ENCODE measurements around the gene PXDN.
"Not testable (repeated sequence)": the region's sequence is repeated elsewhere in the genome, so short reads cannot be mapped to it uniquely, and the experiment has no call there.

PXDN gene

GRCh38 chr2:1739961-1740715 is 4.2 kb downstream of the PXDN start:
- DNase-seq: no peak

DNA sequence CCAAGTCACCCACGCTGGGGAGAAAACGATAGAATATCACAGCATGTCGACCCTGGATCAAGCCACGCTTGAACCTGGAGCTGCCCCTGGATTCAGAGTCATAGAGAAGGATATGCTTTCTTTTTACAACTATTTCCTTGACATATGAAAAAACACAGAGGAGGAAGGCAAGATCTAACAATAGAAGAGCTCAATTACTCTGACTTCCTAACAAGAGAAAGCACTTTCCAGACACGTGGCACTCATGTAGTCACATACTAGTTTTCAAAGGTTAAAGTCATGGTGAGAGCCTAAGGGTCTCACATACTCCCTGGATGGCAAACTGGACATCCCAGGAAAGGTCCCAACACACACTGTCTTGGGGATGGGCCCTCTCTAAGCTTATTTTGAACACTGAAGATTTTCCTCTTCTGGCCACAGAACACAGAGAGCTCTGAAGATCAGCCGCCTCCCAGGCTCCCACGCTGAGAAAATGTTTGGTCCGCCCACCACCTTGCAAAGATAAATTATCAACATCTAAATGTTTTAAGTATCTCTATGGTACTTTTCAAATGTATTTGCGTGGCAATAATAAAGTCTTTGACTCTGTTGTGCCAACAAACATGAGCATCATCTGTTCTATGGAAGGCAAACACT is 4.9 kb downstream of the PXDN start:
- DNase-seq: no peak

- no peak for DNase-seq
Observed at GRCh38 chr2:1738646-1739302, 5.5 kb downstream of the PXDN start.

DNA sequence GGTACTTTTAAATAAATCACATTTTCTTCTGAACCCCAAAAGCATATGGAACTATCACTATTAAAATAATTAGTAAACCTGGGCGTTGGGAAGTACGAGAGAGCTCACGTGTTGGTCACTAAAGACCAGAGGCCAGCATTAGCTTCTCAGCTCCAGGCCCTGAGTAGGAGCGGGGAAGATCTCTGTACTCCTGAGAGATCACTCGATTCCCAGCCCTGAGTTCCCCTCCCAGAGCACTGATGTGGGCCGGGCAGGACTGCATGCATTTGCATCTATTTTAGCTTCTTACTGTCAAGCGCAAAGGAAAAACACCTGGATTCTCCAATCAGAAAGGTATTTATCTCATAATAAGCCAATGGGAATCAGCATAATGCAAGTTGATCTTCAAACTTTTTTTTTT is 6.2 kb downstream of the PXDN start:
- DNase-seq: no peak

- DNase-seq: no peak
Observed at GRCh38 chr2:1736997-1737480, 7.3 kb downstream of the PXDN start.

DNA sequence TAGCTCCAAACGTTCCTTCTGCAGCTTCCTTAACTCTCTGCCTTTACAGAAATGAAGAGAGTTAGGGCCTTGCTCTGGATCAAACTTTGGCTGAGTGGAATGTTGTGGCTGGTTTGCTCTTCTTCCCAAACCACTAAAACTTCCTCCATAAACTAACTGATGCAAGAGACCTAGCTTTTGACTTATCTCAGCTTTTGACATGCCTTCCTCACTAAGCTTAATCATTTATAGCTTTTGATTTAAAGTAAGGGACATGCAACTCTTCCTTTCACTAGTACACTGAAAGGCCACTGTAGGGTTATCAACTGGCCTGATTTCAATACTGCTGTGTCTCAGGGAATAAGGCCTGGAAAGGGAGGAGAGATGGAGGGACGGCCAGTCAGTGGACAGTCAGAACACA is 8.3 kb downstream of the PXDN start:
- DNase-seq: no peak

- not testable (repeated sequence) for DNase-seq
Observed at GRCh38 chr2:1733298-1733697, 11.0 kb downstream of the PXDN start.

- no peak for DNase-seq
Observed at GRCh38 chr2:1731963-1732768, 12.1 kb downstream of the PXDN start.

- DNase-seq: no peak
Observed at GRCh38 chr2:1731447-1731962, 12.8 kb downstream of the PXDN start.

- no peak for DNase-seq
Observed at GRCh38 chr2:1730015-1730927, 14.0 kb downstream of the PXDN start.

DNA sequence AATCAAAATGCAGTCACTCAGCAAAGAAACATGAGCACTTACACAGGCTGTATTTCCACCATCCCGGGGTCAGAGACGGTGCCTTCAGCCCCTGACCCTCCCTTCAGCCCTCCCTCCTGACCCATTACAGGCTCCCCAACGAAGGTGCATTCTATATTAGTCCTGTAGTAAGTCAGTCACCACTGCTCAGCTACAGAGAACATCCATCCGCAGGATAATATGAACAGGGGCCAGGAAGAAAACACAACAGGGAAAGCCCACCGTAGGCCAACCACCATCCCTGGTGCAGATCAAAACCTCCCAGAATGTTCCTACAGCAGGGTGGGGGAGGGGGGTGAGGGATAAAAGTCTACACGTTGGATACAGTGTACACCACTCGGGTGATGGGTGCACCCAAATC is 15.1 kb downstream of the PXDN start:
- no peak for DNase-seq

DNA sequence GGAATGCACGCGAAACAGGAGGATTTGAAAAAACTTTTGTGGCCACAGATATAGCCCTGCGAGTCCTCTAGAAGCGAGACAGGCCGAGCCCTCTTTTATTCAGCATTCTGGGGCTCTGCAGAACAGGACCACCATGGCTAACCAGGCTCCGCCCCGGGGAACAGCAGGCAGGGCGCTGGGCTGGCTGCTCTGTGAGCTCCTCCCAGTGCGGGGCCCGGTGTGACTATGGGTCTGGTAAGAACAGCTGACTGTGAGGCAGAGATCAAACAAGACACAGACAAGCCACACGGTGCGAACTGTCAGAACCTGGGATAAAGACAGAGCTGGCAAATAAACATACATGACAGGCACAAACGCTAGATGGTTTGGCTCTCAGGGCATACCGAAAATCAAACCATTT is 15.5 kb downstream of the PXDN start:
- no peak for DNase-seq

DNA sequence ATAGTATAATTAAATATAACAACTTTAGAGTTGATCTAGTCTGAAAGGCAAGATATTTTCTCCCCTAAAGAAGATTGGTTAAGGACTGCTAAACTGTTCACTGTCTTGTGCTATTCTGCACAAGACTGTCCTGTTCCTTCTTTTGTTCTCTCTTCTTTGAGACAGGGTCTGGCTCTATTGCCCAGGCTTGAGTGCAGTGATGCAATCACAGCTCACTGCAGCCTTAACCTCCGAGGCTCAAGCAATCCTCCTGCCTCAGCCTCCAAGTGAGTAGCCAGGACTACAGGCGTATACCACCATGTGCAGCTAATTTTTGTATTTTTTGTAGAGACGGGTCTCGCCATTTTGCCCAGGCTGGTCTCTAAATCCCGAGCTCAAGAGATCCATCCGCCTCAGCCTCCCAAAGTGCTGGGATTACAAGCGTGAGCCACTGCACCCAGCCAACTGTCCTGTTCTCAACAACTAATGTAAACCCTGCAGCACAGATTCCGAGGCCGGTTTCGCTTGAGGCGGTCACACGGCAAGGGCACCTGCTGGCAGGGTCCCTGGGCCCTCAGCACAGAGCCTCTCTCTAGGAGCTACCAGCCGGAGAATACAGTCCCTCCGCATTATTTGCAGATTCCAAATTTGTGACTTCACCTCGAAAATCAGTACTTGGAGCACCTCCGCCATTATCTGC is 16.4 kb downstream of the PXDN start:
- DNase-seq: no peak

- no peak for DNase-seq
Observed at GRCh38 chr2:1727101-1727771, 17.1 kb downstream of the PXDN start.

GRCh38 chr2:1726558-1726957 is 17.8 kb downstream of the PXDN start:
- DNase-seq: no peak

GRCh38 chr2:1724351-1724750 is 20.0 kb downstream of the PXDN start:
- not testable (repeated sequence) for DNase-seq

- DNase-seq: no peak
Observed at GRCh38 chr2:1723397-1724042, 20.8 kb downstream of the PXDN start.

DNA sequence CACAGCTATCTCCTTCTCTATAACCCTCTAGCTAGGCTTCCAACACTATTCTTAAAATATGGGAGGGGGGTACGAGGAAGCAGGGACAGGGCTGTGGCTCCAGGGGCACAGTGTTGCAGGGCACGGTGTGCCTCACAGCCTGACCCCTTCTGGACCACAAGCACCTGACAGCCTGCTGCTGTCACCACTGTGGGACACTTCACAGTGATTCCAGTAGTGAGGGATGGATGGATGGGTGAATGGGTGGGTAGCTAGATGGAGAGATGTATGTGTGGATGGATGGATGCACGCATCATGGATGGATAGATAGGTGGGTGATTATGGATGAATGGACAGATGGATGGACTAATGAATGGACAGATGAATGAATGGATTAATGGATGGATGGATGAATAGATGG is 21.6 kb downstream of the PXDN start:
- no peak for DNase-seq

- DNase-seq: no peak
Observed at GRCh38 chr2:1721706-1722646, 22.3 kb downstream of the PXDN start.
